B cell (primary cell): ENCODE data around the gene FRMPD4.

ENCODE experiments used
- CTCF ChIP-seq: fragments of 200-600 bp; IDR thresholded peaks from one replicate; pipeline ENCODE4 v1.8.0; 2022; ENCODE audit warnings: antibody characterized with exemption, mild to moderate bottlenecking
- EZH2 ChIP-seq: IDR thresholded peaks from 2 replicates; pipeline ENCODE4 v1.6.1; 2012; ENCODE audit warnings: borderline replicate concordance, low read depth, mild to moderate bottlenecking, moderate library complexity, low read length; ENCODE audit not compliant: insufficient read depth, poor library complexity, severe bottlenecking

GRCh38 chrX:12363216-12363615, 224.9 kb downstream of the FRMPD4 start:
- no peak for TF ChIP-seq EZH2
- no peak for TF ChIP-seq CTCF
